DMS153 (cell line): Measurements from ENCODE around the gene CLN6.
"Not testable (repeated sequence)": the region's sequence is repeated elsewhere in the genome, so short reads cannot be mapped to it uniquely, and the experiment has no call there.

ENCODE experiments used
- DNase-seq: peaks from one replicate; lab custom pipeline; 2025; lab: John Stamatoyannopoulos, UW

CLN6 gene

GRCh38 chr15:68206711-68207151 is 22.8 kb downstream of the CLN6 start:
- DNase-seq: no peak

DNA sequence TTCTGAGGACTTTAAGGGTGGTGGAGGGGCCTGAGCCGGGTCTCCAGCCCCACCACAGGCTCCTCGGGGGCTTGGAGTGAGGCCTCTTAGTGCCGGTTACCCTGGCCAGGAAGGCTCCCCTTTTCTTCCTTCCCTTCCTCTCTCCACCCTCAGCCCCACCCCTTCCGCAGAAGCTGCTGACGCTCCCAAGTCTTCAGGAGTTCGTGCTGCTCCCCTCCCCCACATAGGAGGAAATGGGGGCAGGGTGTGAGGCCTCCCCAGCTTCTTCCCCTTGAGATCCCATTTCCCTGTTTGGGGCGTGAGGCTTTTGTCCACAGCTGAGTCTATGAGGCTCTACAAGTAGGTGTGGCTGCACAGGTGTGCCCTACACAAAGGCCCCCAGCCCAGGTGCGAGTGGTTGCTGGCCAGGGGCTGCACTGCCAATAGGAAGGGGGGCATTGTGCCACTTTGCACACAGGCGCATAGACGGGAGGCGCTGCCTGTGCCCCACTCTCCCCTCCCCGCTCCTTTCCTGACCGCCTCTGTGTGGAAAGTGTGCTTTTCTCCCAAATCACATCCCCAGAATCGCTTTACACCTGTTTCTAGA is 23.5 kb downstream of the CLN6 start:
- DNase-seq: peak; percentile 6

- no peak for DNase-seq
These were observed 24.0 kb downstream of the CLN6 start for GRCh38 chr15:68205558-68205944.

GRCh38 chr15:68204776-68205557 is 24.6 kb downstream of the CLN6 start, which contains the start of gene CALML4:
CALML4 (minus strand) TSS chr15:68205332; CDS start chr15:68205247, 85 bp downstream.
- DNase-seq: peak; percentile 42

DNA sequence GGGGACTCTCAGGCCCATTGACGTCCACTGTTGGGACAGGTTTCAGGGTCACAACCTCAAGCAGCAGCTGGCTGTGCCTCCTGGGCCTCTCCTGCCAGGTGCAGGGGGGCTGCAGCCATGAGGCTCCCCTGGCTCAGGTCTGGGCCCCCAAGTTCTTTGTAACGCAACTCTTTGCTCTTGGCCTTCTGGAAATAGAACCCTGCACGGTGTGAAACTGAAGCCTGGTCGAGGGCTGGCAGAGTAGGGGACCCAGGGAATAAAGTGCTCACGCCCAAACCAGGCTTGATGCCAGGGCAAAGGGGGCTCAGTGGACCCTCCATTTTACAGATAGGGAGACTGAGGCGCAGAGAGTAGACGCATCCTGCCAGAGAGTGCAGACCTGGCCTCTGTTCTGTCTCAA is 25.2 kb downstream of the CLN6 start:
- no peak for DNase-seq

DNA sequence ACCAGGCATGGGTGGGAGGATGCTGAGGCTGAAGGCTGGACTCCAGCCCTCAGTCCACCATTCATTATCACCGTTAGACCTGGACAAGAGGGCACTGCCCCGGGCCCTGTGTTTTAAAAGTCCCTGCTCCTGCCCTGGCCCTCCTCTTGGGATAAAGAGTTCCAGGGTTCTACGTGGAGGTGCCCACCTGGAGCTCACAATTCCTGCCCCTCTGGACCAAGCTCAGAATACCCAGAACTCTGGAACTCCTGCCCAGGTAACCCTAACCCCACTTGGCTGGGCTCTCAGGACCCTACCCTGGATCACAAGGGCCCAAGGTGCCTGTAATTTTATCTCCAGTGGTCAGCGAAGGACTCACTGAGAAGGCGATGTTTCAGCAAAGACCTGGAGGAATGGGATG is 25.6 kb downstream of the CLN6 start:
- no peak for DNase-seq

DNA sequence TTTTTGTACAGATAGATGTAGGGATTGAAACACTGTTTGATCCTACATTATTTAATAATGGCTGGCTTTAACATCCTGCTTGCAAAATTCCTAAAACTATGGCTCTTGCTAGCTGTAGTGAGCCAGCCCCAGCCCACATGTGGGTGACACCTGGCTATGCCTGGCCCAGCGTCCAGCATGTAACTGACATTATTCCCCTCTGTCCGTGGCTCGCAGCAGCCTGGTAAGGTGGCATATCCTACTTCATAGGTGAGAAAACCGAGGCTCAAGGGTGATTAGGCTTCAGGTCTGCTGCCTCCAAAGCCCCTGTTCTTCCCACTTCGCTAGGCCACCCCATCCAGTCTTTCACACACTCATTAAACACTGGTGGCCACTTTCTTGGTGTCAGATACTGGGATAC is 26.0 kb downstream of the CLN6 start:
- no peak for DNase-seq

GRCh38 chr15:68202994-68203393 is 26.5 kb downstream of the CLN6 start:
- DNase-seq: not testable (repeated sequence)

- no peak for DNase-seq
These were observed 27.7 kb downstream of the CLN6 start for GRCh38 chr15:68201879-68202261.

GRCh38 chr15:68201153-68201878 is 28.2 kb downstream of the CLN6 start:
- no peak for DNase-seq

GRCh38 chr15:68200016-68200861 is 29.3 kb downstream of the CLN6 start:
- no peak for DNase-seq

DNA sequence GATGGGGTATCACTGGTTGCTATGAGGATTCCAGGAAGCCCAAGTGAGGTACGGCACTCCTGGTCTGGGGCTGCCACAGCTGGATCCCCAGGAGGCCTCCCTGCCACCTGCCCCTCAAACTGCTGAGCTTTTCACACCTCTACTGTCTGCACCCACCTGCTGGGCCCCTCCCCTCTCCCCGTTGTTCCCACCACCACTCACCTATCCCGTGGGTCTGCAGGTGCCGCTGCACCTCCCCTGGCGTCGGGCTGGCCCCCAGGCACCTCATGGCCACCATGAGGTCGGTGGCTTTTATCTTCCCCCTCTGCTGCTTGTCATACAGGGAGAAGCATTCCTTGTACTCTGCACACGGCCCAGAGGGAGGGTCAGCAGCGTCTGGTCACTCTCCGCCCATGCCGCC is 30.2 kb downstream of the CLN6 start:
- no peak for DNase-seq

DNA sequence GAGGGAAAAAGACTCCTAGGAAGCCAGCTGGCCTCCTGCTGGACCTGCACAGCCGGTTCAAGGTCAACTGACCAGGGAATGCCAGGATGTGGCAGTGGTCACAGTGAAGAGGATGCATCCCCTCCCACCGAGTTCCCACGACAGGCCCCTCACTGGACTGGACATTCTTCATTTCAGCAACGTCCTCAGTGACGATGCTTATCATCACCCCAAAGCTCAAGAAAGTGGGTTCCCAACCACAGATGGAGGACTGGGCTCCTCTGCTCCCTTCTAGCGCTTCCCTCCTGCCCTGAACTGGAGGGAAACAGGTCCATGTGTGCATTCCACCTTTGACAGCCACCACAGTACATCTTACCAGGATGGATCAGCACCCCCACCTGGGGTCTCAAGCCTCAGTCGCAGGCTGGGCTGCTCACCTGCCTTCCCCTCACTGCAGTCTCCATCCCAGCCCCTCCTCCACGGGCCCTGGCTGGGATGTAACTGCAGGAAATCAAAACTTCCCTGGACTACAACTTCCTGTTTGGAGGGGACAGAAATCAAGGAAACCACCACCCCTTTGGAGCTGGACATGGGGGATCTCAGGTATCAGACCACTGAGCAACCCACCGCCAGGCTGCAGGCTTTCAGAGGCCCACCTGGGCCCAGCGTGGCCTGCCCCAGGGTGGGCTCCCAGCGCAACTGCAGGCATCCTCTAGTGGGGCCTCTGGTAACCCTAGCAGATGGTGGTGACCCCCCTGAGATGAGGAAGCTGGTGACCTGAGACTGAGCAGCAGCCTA is 31.7 kb downstream of the CLN6 start:
- DNase-seq: no peak

DNA sequence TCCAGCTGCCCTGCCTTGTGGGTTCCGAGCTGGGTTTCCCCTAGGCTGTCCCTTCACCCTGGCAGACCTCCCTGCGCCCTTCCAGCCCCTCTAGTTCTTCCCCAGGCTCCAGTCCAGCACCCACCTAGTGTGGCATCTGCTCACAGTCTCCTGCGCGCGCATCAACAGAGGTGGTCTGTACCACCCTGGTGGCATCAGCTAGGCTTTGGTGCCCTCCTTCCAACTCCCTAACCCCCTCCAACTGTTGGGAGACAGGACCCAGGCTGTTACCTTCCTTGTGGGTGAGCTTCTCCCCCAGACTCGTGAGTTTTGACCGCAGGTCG is 32.4 kb downstream of the CLN6 start:
- no peak for DNase-seq

- DNase-seq: no peak
These were observed 32.9 kb downstream of the CLN6 start for GRCh38 chr15:68196445-68197169.

DNA sequence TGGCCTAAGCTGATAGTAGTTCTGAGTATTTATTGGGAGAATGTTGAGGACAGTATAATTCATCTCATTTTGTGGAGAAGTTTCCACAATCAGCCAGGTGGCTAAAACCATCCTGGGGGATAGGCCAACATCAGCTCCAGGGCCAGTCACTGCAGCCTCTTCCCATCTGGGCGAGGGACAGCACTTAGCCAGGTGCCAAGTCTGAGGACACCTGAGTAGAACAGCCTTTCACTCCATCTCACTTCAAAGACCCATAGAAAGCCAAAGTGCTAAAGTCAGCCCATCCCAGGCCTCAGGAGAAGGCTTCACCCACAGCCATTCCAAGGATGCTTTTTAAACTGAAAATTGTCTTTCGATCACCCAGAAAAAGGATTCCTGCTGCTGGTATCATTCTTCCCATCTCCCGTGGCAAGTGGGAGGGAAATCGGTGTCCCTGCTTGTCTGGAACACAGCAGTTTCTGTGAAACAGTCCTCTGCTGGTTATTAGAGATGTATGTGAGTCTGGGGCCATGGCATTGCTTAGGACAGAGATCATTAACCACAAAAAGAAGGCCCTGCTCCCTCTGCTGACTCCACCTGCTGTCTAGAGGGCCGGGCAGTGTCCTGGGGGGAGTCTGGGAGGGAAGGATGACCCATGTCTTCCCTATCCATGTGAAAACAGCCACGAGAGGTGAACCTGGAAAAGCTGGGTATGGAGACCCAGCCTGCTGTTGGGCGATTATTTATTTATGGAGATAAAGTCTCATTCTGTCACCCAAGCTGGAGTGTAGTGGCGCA is 34.0 kb downstream of the CLN6 start:
- no peak for DNase-seq

DNA sequence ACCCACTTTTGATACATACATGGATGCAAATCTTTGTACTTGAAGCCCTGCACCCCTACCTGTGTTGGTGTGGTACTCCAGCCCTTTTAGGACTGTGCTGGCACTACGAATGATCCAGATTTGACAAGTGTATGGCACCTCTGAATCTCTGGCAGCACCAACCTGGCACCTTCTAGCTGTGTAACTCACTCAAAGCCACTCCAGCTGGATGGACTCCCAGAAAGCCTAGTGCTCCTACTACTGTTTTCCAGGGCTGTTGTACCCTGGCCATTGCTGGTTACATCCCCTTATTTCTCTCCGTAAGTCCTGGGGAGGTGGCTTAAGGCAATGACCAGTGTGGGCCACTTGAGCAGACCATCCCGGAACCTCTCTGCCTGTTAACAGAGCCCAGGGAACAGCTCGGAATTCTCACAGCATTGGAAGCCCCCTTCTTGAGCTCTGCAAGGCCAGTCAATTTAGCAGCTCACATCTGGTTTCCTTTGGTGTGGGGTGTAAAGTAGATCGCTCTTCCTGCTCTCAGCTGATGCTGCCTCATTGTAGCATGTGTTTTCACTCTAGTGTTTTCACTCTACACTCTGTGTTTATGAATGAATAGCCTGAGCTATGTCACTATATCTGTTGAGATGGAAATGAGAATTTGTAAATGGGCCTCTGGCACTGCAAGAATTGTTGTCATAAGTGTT is 36.6 kb downstream of the CLN6 start:
- DNase-seq: no peak

GRCh38 chr15:68192117-68192516 is 37.4 kb downstream of the CLN6 start:
- no peak for DNase-seq

GRCh38 chr15:68191555-68191954 is 38.0 kb downstream of the CLN6 start:
- no peak for DNase-seq
